Activated T-helper 1 cell treated with anti-CD3 and anti-CD28 coated beads, Interleukin-2, amount 50 U/mL, for 16 hours (primary cell): ENCODE data around the gene RABGAP1L.

Experiments
- DNase-seq, 2 donors: peaks; one replicate each; pipeline ENCODE4 v3.0.0-alpha.2; 2020; ENCODE audit warnings: low read depth in 1 of 2, low spot score in 1 of 2

RABGAP1L gene

DNA sequence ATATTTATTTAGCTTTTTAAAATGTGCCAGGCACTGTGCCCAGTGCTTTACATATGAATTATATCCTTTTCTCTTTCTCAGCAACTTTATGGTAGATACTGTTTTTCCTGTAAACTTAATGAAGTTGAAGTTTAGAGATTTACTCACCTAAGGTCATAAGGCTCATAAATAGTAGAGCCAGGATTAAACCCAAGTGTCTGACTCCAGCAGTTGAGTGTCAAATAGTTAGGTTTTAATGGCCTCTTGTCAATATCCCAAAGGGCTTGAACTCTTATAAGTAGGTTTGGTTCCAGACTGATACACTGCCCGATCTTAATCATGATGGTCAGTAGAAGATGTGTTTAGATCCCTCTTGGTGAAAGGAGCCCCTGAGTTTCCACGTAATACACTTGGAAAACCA is 37.8 kb downstream of the RABGAP1L start:
- DNase-seq: no peak

DNA sequence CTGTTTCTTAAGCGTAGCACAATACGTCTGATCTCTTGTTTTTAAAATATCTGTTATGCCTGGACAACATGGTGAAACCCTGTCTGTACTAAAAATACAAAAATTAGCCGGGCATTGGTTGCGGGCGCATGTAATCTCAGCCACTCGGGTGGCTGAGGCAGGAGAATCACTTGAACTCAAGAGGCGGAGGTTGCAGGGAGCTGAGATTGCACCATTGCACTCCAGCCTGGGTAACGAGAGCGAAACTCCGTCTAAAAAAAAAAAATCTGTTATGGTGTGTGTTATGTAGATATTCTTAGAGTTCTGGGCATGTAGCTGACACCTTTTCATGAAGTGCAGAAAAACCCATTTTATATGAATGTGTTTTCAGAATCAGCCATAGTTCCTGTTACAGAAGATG is 38.2 kb downstream of the RABGAP1L start:
- no peak for DNase-seq

DNA sequence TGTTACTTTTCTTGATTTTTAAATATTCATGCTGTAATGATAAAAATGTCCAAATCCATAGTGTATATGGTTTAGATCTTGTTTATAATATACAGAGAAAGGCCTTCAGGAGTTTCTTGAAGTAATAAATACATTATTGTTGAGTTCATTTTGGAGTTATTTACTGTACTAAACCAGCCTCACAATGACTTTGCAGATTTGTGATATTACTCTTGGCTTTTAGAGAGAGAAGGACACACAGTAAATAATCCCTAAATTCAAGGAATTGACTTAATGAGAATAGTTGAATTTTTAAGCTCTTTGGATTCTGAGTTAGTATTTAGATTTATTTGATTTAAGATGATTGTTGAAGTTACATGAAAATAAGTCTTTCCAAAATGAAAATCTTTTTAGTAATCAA is 38.9 kb downstream of the RABGAP1L start:
- no peak for DNase-seq

DNA sequence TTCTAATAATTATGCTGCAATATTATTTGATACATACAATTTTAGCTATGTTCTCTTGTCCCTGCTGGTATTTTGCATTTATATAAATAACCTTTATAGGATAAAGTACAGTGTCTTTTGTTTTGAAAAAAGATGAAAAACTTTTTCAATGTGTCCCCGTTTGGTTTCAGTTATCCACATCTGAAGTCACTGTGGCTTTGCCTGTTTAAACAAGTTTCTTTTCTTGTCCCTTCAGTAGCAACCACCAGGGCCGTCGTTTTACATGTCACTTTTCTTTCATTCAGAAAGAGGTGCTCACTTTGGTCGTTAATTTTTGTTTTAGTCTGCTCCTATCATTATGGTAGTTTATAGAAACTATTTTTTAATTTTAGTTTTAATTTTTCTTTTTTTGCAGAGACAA is 41.4 kb downstream of the RABGAP1L start:
- DNase-seq: no peak

DNA sequence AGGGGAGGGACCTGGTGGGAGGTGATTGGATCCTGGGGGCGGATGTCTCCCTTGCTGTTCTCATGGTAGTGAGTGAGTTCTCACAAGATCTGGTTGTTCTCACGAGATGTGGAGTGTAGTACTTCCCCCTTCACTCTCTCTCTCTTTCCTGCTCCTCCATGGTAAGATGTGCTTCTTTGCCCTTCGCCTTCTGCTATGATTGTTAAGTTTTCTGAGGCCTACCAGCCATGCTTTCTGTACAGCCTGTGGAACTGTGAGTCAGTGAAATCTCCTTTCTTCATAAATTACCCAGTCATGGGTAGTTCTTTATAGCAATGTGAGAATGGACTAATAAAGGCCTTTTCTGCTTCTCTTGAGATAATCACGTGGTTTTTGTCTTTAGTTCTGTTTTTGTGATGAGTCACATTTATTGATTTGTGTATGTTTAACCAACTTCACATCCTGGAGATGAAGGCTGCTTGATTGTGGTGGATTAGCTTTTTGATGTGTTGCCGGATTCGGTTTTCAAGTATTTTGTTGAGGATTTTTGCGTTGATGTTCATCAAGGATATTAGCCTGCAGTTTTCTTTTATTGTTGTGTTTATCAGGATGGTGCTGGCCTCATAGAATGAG is 45.5 kb downstream of the RABGAP1L start:
- DNase-seq: no peak

DNA sequence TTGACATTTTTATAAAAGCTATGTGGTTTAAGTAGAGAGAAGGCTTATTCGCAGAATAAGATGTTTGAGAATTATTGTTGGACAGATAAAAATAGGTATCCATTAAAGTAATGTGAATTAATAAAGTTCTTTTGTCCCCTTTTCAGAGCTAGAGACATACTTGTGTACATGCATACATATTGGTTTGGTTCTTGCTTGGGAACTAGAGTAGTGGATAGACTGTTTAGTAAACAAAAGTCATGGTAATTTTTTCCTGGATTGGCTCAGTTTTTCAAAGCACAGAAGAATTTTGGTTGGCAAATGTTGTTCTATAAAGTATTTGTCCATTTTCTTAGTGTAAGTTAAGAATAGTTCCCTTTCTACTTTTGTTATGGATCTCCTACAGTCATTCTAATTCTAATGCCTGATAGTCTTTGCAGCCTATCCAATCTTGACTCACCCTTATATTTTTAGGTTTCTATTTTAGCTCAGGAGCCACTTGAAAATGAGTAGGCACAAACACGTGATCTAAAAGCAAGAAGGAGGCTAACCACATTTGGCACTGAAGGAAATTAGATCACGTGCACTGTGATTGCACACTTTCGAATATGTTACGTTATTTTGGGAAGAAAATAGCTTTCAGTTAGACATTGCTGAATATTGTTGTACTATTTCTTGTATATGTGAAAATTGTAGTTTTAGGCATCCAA is 47.0 kb downstream of the RABGAP1L start:
- DNase-seq: no peak

DNA sequence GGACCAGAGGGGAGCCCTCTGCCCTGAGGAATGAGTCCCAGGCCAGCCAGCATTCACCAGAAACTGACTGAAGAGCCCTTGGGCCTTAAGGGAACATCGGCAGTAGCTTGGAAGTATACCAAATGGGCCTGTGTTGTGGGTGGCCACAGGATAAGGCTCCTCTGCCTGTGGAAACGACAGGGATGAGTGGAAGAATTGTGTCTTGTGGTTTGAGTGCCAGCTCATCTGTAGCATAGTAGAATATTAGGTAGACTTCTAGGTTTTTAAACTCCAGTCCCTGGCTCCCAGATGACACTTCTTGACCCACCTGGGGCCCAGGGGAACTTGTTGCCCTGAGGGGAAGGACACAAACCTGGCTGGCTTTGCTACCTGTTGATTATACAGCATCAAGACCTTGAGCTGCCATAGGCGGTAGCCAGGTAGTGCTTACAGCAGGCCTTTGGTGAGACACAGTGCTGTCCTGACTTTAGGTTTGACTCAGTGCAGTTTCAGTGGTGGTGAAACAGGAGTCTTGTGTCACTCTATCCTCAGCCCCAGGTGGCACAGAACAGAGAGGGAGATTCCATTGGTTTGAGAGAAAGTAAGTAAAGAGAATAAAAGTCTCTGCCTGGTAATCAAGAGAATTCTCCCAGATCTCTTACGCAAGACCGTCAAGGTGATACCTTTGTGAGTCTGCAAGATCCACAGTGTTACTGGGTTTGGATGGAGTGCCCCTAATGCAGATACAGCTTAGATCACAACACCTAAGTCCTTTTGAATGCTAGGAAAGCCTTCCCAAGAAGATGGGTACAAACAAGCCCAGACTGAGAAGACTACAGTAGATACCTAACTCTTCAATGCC is 50.2 kb downstream of the RABGAP1L start:
- no peak for DNase-seq

DNA sequence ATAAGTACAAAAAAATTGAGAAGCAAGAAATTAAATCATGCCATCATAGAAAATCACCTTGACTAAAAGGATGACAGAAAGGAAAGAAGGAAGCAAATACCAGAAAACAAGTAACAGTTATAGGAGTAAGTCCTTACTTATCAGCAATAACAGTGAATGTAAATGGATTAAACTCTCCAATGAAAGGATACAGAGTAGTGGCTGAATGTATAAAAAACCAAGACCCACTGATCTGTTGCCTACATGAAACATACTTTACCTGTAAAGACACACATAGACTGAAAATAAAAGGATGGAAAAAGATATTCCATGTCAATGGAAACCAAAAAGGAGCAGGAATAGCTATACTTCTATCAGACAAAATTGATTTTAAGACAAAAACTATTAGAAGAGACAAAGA is 52.2 kb downstream of the RABGAP1L start:
- no peak for DNase-seq

DNA sequence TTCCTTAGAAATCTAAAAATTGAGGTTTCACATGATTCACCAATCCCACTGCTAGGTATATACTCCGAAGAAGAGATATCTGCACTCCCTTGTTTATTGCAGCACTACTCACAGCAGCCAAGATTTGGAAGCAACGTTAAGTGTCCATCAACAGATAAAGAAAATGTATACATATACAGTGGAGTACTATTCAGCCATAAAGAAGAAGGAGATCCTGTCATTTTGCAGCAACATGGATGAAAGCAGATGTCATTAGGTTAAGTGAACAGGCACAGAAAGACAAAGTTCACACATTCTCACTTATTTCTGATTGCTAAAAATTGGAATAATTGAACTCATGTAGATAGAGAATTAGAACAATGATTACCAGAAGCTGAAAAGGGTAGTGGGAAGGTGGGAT is 56.4 kb downstream of the RABGAP1L start:
- DNase-seq: no peak

DNA sequence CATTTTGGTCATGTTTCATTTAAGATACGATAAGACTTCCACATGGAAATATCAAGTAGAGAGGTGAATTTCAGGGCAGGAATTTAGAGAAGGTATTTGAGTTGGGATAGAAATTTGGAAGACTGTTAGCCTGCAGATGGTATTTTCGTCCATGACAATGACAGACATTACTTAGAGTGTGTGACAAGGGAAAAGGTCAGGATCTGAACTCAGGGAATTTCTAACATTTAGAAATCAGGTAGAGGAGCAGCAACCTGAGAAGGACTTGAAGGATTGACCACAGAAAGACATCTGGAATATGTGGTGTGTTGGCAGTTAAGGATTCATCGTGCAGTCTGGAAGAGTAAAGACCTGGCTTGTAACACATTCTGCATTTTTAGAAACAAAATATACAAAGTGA is 57.9 kb downstream of the RABGAP1L start:
- DNase-seq: no peak

DNA sequence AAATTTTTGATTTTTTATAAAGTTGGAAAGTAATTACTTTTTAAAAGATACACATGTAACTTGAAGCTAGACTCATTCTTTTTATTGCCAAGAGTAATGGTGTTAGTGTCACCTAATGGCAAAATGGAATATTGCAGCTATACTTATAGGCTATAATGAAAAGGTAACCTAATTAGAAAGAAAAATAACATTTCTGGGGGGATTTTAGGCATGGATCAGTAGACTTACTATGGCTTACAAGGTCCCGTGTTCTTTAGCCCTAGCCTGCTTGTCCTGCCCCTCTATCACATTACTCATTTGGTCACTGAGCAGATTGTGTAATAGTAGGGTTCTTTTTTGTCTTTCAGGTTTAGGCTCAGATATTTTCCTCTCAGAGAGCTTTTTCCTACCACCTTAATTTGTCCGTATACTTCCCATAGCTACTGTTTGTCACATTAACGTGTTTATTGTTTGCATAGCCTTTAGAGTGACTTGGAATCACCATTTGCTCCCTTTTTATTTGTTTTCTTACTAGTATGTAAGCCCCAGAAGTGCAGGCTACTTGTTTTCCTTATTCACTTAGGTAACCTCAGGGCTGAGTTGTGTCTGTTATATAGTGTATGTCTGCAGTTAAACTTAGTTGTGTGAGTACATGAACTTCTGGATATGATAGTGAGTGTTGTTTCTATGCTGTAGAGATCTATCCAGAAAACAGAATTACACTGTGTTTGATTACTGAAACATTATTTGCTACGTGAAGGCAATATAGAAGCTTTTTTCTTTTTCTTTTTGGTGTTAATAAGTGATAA is 58.7 kb downstream of the RABGAP1L start:
- no peak for DNase-seq

DNA sequence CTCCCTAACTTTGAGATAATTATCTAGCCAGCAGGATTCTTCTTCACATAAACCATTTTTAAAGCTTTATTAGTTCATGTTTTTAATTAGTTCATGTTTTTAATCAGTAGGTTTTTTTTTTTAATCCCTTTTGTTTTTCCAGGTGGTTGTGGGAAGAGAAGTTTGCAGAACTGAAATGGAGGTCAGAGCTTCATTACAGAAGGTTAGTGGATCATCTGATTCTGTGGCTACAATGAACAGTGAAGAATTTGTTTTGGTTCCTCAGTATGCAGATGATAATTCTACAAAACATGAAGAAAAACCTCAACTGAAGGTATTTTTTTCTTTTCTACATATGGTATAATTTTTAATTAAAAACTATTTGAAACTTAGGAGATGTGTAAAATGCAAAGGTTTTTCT is 59.7 kb downstream of the RABGAP1L start:
- no peak for DNase-seq

DNA sequence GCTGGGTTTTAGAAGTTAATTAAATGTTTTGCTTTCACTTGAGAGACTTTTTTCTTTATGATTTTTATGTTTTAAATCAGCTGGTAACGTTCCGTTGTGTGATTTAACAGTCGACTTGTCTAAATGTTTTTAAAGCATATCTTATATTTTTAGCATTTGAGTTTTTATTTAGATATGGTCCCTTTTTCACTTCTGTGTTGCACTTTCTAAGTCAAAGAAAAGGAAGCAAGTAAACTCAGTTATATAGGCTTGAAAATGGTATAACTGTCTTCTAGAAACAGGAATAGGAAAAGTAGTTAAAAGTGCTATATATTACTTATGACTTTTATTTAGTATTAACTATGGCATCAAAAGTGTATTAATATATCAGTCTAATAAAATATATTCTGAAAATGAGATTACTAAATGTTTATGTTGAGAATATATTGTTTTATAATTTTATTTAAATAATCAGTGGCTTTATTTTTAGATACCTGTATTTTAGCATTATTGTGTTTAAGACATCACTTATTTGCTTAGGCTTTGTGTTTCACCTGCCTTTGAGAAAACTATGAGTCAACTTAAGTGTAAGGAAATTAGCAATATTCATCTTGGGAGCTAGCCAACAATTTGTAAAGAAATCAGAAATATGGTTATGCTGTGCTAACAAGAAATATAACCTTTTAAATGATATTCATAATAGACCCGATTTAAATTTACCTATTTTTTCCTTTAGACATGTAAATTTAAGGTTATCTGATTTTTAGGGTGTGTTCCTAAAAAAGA is 60.5 kb downstream of the RABGAP1L start:
- DNase-seq: no peak

DNA sequence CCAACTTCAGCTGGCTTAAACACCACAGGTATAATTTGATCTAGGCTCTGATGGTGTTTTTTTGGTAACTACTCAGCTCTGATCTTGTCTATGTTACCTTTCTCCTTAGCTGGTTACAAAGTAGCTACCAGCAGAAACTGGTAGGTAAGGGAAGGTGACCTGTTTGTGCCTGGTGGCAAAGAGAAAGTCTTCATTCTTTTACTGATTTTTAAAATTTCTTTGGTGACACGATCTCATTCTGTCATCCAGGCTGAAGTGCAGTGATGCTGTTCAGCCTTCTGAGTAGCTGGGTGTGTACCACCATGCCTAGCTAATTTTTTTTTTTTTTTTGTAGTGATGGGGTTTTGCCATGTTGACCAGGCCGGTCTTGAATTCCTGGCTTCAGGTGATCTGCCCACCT is 62.4 kb downstream of the RABGAP1L start:
- DNase-seq: no peak

DNA sequence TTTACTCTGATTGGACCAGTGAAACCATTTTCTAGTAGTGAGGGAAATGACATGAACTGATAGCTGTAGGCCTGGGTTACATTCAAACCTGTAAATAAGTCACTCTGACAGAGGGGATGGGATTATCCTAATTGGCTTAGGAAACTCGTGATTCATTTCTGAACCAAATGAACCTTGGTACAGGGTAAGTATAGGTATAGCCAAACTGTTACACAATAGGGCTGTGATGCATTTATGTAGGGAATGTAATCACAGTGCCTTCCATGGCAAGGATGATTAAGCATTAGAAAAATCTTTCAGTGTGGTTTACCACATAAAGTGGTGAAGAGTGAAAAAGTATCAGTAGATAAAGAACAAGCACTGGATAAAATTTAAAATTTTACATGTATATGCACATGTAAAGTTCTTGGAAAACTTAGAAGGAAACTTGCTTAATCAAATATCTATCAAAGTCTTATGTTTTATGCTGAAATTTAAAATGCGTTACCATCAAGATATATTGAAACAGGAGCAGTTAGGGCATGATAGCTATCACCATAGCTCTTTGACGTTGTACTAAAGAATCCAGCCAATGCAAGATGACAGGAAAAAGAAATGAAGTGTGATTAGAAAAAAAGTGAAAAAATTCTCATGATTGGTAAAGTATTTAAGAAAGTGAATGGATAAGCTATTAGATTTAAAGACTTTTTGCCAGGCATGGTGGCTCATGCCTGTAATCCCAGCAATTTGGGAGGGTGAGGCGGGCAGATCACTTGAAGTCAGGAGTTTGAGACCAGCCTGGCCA is 63.0 kb downstream of the RABGAP1L start:
- no peak for DNase-seq

DNA sequence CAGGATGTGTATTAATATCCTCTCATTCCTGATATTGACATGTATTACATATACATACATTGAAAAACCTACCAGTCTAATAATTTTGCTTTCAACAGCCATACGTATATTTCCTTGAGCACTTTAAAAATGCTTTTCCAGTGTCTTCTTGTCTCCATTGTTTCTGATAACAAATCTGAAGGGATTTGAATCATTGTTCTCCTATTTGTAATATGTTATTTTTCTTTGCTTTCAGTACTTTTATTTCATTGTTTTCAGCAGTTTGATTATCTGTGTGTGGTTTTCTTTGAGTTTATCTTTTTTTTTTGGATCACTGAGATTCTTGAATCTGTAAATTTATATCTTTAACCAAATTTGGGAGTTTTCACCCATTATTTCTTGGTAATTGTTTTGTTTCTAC is 65.3 kb downstream of the RABGAP1L start:
- DNase-seq: no peak

DNA sequence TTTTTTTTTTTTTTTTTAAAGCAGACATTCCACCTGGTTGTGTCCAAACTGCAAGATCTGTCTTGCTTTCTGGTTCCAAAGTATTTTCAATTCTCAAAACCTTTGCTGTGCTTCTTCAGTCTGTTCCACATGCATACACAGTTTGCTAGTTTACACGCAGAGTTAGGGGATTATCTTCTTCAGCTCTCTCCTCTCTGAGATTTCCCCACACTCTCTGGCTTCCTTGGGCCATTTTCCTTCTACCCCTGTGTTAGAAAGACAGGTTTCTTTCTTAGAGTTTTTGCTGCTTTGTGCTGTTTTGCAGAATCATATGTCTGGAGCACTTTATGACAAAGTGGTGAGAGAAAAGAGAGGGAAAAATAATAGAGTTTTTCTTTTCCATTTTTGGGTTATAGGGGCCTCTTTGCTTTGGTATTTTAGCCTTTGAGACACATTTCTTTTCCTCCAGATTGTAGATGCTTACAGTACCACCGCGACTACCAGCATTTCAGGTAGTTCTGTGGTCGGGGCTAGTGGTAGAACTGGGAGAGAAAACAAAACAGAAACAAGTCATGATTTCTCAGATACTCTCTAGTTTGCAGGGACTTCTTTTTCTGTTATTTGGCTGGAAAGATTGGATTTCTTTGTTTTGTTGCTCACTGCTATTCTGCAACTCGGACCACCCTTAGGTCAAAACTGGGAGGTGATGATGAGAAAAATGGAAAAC is 66.3 kb downstream of the RABGAP1L start:
- no peak for DNase-seq

DNA sequence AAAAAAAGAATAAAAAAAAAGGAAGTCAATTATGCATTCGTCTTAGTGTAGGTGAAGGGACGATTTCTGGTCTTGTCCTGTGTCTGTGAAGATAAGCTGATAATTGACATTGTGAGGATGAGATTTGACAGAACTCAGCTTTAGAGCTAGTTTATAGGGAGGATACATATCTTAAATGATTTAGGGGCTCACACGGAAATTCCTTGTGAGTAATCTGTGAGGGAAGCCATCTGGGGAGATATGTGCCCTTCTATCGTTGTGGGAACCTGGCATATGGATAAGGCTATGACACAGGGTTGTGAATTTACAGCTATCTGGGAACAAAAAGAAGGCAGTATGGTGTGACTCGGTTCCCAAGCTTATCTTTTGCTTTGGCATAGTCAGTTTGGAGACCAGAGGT is 71.1 kb downstream of the RABGAP1L start:
- DNase-seq: no peak

DNA sequence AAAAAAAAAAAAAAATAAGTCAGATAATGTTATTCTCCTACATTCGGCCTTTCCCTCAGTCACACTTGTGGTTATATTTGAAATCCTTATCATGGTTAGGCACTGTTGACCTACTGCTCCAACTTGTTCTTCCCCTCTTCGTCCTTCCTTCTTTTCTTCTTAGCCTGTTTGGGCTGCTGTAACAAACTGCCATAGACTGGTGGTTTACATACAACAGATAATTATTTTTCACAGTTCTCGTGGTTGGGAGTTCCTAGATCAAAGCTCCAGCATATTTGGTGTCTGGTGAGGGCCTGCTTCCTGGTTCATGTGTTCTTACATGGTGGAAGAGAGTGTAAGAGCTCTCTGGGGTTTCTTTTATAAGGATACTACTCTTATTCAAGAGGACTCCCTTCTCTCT is 73.4 kb downstream of the RABGAP1L start:
- DNase-seq: no peak
